ENCODE data around the gene ZNRF3. TPM values are rescaled to one million over a fixed set of nuclear protein-coding genes. Genes with fewer than 3 reads are reported as not detected.
"Not testable (repeated sequence)": the region's sequence is repeated elsewhere in the genome, so short reads cannot be mapped to it uniquely, and the experiment has no call there.

The ZNRF3 gene
- total RNA-seq, 1 donor from 2014 or later = 18.5 TPM

GRCh38 chr22:28904211-28904896, 21.0 kb downstream of the ZNRF3 start:
- DNase-seq (ENCODE audit: low read depth, low spot score) = no peak
- Mint-ChIP-seq H3K36me3 (ENCODE audit: low read depth) (no peaks in the 10 kb centered on the region), H3K9me3 (no peaks in the 10 kb centered on the region), H3K4me3 (no peak overlapping the region), H3K27me3 (ENCODE audit: low read depth) (no peaks in the 10 kb centered on the region), H3K4me1 (peaks cover 62% of the 10 kb centered on the region), H3K27ac (ENCODE audit: unreplicated experiment) (peak overlapping the region; percentile 59)
- no peak for TF ChIP-seq CTCF (conservative IDR thresholded peaks at IDR 0.05)

- H3K27me3 Mint-ChIP-seq (ENCODE audit: low read depth) = no peaks in the 10 kb centered on the region
- H3K4me3 Mint-ChIP-seq = no peak overlapping the region
- H3K4me1 Mint-ChIP-seq = peaks cover 60% of the 10 kb centered on the region
- H3K36me3 Mint-ChIP-seq (ENCODE audit: low read depth) = no peaks in the 10 kb centered on the region
- no peak overlapping the region for H3K27ac Mint-ChIP-seq (ENCODE audit: unreplicated experiment)
- H3K9me3 Mint-ChIP-seq = no peaks in the 10 kb centered on the region
- TF ChIP-seq CTCF (conservative IDR thresholded peaks at IDR 0.05) = no peak
- DNase-seq (ENCODE audit: low read depth, low spot score) = no peak
Observed at GRCh38 chr22:28905256-28905832, 22.0 kb downstream of the ZNRF3 start.

GRCh38 chr22:28906312-28906711, 22.9 kb downstream of the ZNRF3 start:
- DNase-seq (ENCODE audit: low read depth, low spot score) = no peak
- H3K27ac Mint-ChIP-seq (ENCODE audit: unreplicated experiment) = no peak overlapping the region
- H3K36me3 Mint-ChIP-seq (ENCODE audit: low read depth) = no peaks in the 10 kb centered on the region
- no peak for TF ChIP-seq CTCF (conservative IDR thresholded peaks at IDR 0.05)
- no peak overlapping the region for H3K4me3 Mint-ChIP-seq
- no peaks in the 10 kb centered on the region for H3K9me3 Mint-ChIP-seq
- H3K4me1 Mint-ChIP-seq = peaks cover 67% of the 10 kb centered on the region
- no peaks in the 10 kb centered on the region for H3K27me3 Mint-ChIP-seq (ENCODE audit: low read depth)

GRCh38 chr22:28907311-28908008, 24.1 kb downstream of the ZNRF3 start:
- no peak for TF ChIP-seq CTCF (conservative IDR thresholded peaks at IDR 0.05)
- H3K27me3 Mint-ChIP-seq (ENCODE audit: low read depth) = no peaks in the 10 kb centered on the region
- peaks cover 69% of the 10 kb centered on the region for H3K4me1 Mint-ChIP-seq
- H3K36me3 Mint-ChIP-seq (ENCODE audit: low read depth) = no peaks in the 10 kb centered on the region
- no peaks in the 10 kb centered on the region for H3K9me3 Mint-ChIP-seq
- no peak for DNase-seq (ENCODE audit: low read depth, low spot score)
- no peak overlapping the region for H3K4me3 Mint-ChIP-seq
- H3K27ac Mint-ChIP-seq (ENCODE audit: unreplicated experiment) = peak overlapping the region; percentile 85

- not testable (repeated sequence) for H3K9me3 Mint-ChIP-seq; DNase-seq (ENCODE audit: low read depth, low spot score); H3K36me3 Mint-ChIP-seq (ENCODE audit: low read depth); H3K27me3 Mint-ChIP-seq (ENCODE audit: low read depth); H3K4me3 Mint-ChIP-seq; H3K27ac Mint-ChIP-seq (ENCODE audit: unreplicated experiment)
- peaks cover 63% of the 10 kb centered on the region for H3K4me1 Mint-ChIP-seq
Observed at GRCh38 chr22:28908810-28909209, 25.4 kb downstream of the ZNRF3 start.

- Mint-ChIP-seq H3K4me3 (no peak overlapping the region), H3K4me1 (peaks cover 58% of the 10 kb centered on the region), H3K27me3 (ENCODE audit: low read depth) (no peaks in the 10 kb centered on the region), H3K9me3 (no peaks in the 10 kb centered on the region), H3K27ac (ENCODE audit: unreplicated experiment) (no peak overlapping the region), H3K36me3 (ENCODE audit: low read depth) (no peaks in the 10 kb centered on the region)
- no peak for TF ChIP-seq CTCF (conservative IDR thresholded peaks at IDR 0.05)
- no peak for DNase-seq (ENCODE audit: low read depth, low spot score)
Observed at GRCh38 chr22:28909375-28909774, 26.0 kb downstream of the ZNRF3 start.

All from neural crest cell (in vitro differentiated cells).